PFSK-1 (cell line): ENCODE results near the gene GRK3.

Experiments used
- POLR2AphosphoS5 ChIP-seq: IDR thresholded peaks from 2 replicates; pipeline ENCODE4 v1.6.1; 2012; ENCODE audit warnings: low read depth, mild to moderate bottlenecking, control low read depth, low read length, moderate library complexity
- TF ChIP-seq, protein P1 (sequence below), 2 experiments: IDR thresholded peaks; 2 replicates each; pipeline versions ENCODE4 v1.6.1 to v1.8.0; 2011 to 2012; ENCODE audit warnings: low read depth in 2 of 2, low read length in 2 of 2, control low read depth in 1 of 2, inconsistent platforms in 1 of 2, mild to moderate bottlenecking in 1 of 2, moderate library complexity in 1 of 2; ENCODE audit not compliant: insufficient read depth in 1 of 2

DNA sequence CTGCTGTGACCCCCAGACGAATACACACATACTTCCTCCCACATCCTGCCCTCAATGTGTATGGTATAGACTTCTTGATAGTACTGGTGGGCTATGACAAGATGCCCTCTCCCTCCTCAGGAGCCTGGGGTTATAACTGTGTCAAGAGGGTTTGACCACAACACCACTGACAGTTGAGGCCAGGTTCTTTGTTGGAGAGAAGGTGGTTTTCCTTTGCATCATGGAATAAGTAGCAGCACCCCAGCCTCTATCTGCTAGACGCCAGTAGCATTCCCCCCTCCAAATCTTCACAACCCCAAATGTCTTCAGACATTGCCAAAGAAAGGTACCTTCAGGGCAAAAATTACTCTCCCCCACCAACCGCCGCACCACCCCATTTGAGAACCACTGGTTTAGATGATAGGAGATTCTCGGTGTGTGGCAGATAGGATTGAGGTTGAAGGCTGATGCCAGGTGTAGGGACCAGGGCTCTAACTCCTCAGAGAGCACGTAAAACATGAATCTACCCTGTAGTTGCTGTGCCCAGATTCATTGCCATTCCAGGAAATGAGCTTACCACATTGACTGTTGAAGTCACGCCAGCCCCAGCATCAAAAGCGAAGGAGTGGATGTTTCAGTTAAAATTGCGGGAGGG is 172.0 kb downstream of the GRK3 start:
- no peak for TF ChIP-seq POLR2AphosphoS5
- TF ChIP-seq, protein P1, sequence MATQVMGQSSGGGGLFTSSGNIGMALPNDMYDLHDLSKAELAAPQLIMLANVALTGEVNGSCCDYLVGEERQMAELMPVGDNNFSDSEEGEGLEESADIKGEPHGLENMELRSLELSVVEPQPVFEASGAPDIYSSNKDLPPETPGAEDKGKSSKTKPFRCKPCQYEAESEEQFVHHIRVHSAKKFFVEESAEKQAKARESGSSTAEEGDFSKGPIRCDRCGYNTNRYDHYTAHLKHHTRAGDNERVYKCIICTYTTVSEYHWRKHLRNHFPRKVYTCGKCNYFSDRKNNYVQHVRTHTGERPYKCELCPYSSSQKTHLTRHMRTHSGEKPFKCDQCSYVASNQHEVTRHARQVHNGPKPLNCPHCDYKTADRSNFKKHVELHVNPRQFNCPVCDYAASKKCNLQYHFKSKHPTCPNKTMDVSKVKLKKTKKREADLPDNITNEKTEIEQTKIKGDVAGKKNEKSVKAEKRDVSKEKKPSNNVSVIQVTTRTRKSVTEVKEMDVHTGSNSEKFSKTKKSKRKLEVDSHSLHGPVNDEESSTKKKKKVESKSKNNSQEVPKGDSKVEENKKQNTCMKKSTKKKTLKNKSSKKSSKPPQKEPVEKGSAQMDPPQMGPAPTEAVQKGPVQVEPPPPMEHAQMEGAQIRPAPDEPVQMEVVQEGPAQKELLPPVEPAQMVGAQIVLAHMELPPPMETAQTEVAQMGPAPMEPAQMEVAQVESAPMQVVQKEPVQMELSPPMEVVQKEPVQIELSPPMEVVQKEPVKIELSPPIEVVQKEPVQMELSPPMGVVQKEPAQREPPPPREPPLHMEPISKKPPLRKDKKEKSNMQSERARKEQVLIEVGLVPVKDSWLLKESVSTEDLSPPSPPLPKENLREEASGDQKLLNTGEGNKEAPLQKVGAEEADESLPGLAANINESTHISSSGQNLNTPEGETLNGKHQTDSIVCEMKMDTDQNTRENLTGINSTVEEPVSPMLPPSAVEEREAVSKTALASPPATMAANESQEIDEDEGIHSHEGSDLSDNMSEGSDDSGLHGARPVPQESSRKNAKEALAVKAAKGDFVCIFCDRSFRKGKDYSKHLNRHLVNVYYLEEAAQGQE (IDR thresholded peaks at IDR 0.05; ENCODE audit: insufficient read depth in 1 of 2, low read depth in 2 of 2, low read length in 2 of 2) = no peak
